PC-9 (cell line): ENCODE results near the gene HSD17B14. TPM values are rescaled to one million over a fixed set of nuclear protein-coding genes. Genes with fewer than 3 reads are reported as not detected.
A peak's percentile ranks its signal among the peaks of the same experiment; 100 is the strongest.

ENCODE experiments used
- BruUV-seq: library from RNA; stranded (reverse); fragments of 400-500 nt; replicated peaks from 2 replicates; lab custom pipeline; 2021; lab: Mats Ljungman, UMichigan
- CTCF ChIA-PET: fragments of 300-600 bp; sonication (Branson Sonifier 250); formaldehyde crosslinking; loops from one replicate; lab custom pipeline; 2022; ENCODE audit warnings: antibody characterized with exemption; lab: Charles Lee
- POLR2A ChIA-PET: fragments of 300-600 bp; sonication (Branson Sonifier 250); formaldehyde crosslinking; loops from one replicate; lab custom pipeline; 2022; ENCODE audit warnings: antibody characterized with exemption; ENCODE audit not compliant: unreplicated experiment; lab: Charles Lee
- DNase-seq, 2 experiments: peaks; one replicate each; pipeline versions ENCODE4 v3.0.0 to v3.0.0-alpha.2; 2015 to 2022; ENCODE audit warnings: mixed read lengths in 1 of 2
- H2AFZ ChIP-seq: fragments of 200-600 bp; sonication (generic); 2 replicates; pipeline ENCODE4 v1.8.1; 2017; ENCODE audit warnings: antibody characterized with exemption
- H3F3A ChIP-seq: fragments of 200-600 bp; sonication (generic); 2 replicates; pipeline ENCODE4 v1.8.1; 2017; ENCODE audit warnings: antibody characterized with exemption, mild to moderate bottlenecking, low read depth; ENCODE audit not compliant: insufficient read depth
- H3K27ac ChIP-seq: fragments of 200-600 bp; sonication (generic); 2 replicates; pipeline ENCODE4 v1.6.1; 2016; ENCODE audit warnings: mixed run types
- H3K27me3 ChIP-seq: fragments of 200-600 bp; sonication (generic); 2 replicates; pipeline ENCODE4 v1.6.1; 2016; ENCODE audit warnings: low read depth, mixed run types; ENCODE audit not compliant: insufficient read depth
- H3K36me3 ChIP-seq: fragments of 200-600 bp; sonication (generic); 2 replicates; pipeline ENCODE4 v1.6.1; 2016; ENCODE audit warnings: low read depth, mixed run types
- H3K4me1 ChIP-seq: fragments of 200-600 bp; sonication (generic); replicated peaks from 2 replicates; pipeline ENCODE4 v1.6.1; 2016; ENCODE audit warnings: mixed run types; ENCODE audit not compliant: insufficient read depth
- H3K4me2 ChIP-seq: fragments of 200-600 bp; sonication (generic); 2 replicates; pipeline ENCODE4 v1.6.1; 2017; ENCODE audit warnings: mixed run types
- H3K4me3 ChIP-seq: fragments of 200-600 bp; sonication (generic); 2 replicates; pipeline ENCODE4 v1.6.1; 2016; ENCODE audit warnings: mixed run types
- H3K79me2 ChIP-seq: fragments of 200-600 bp; sonication (generic); 2 replicates; pipeline ENCODE4 v1.6.1; 2017; ENCODE audit warnings: low read depth, mixed run types
- H3K9me2 ChIP-seq: fragments of 200-600 bp; sonication (generic); 2 replicates; pipeline ENCODE4 v1.8.1; 2017; ENCODE audit warnings: mild to moderate bottlenecking; ENCODE audit not compliant: insufficient read depth
- H3K9me3 ChIP-seq: fragments of 200-600 bp; sonication (generic); 2 replicates; pipeline ENCODE4 v1.8.1; 2016; ENCODE audit warnings: low read depth; ENCODE audit not compliant: insufficient read depth
- H4K20me1 ChIP-seq: fragments of 200-600 bp; sonication (generic); 2 replicates; pipeline ENCODE4 v1.8.1; 2017; ENCODE audit not compliant: insufficient read depth
- CTCF ChIP-seq: fragments of 200-600 bp; sonication (generic); conservative IDR thresholded peaks from 2 replicates; pipeline ENCODE4 v1.6.1; 2017; ENCODE audit warnings: mixed run types, antibody characterized with exemption, mild to moderate bottlenecking, moderate library complexity
- EZH2 ChIP-seq: fragments of 200-600 bp; sonication (generic); IDR thresholded peaks from 2 replicates; pipeline ENCODE4 v1.8.0; 2017; ENCODE audit warnings: antibody characterized with exemption, low read depth
- intact Hi-C: fragments of 100-400 bp; cut with micrococcal nuclease; formaldehyde crosslinking; loops from one replicate; pipeline ENCODE4 v1.10.0; 2022; ENCODE audit not compliant: unreplicated experiment
- total RNA-seq: library from RNA; stranded (reverse); gene quantifications from 2 replicates; pipeline ENCODE4 v1.2.3, GENCODE V29; 2021

Gene HSD17B14
- total RNA-seq, 1 experiment from 2014 or later = 20.7 TPM

GRCh38 chr19:48874303-48875135 lies 38.2 kb upstream of the HSD17B14 start:
- DNase-seq = peak in 1 of 2 experiments; percentile 51
- no peaks in the 10 kb centered on the region for H3K9me2 ChIP-seq
- intact Hi-C loops = loop anchor here (1.0 to 5.0 kb wide), 5 partner anchors 22 to 768 kb away; partner anchors contain the start of genes HSD17B14, NUCB1, RRAS and SCAF1
- H3K4me1 ChIP-seq = peaks cover 22% of the 10 kb centered on the region
- H2AFZ ChIP-seq = no peak overlapping the region
- no peaks in the 10 kb centered on the region for H3K9me3 ChIP-seq
- peaks cover 32% of the 10 kb centered on the region for H3K36me3 ChIP-seq
- ChIA-PET CTCF (interaction anchor here (0.5 kb wide), 2 partner anchors 64 to 290 kb away, joined by 3 read pairs; no protein-coding TSS in a partner anchor), POLR2A (no interaction called here)
- no TSS peak for BruUV-seq
- peaks cover 60% of the 10 kb centered on the region for H3F3A ChIP-seq
- peak overlapping the region; percentile 100 for H3K4me2 ChIP-seq
- peaks cover 40% of the 10 kb centered on the region for H4K20me1 ChIP-seq
- TF ChIP-seq EZH2 = no peak
- TF ChIP-seq CTCF = no peak
- H3K4me3 ChIP-seq = peak overlapping the region; percentile 93
- peak overlapping the region; percentile 97 for H3K27ac ChIP-seq
- H3K79me2 ChIP-seq = peaks cover 44% of the 10 kb centered on the region
- H3K27me3 ChIP-seq = no peaks in the 10 kb centered on the region

DNA sequence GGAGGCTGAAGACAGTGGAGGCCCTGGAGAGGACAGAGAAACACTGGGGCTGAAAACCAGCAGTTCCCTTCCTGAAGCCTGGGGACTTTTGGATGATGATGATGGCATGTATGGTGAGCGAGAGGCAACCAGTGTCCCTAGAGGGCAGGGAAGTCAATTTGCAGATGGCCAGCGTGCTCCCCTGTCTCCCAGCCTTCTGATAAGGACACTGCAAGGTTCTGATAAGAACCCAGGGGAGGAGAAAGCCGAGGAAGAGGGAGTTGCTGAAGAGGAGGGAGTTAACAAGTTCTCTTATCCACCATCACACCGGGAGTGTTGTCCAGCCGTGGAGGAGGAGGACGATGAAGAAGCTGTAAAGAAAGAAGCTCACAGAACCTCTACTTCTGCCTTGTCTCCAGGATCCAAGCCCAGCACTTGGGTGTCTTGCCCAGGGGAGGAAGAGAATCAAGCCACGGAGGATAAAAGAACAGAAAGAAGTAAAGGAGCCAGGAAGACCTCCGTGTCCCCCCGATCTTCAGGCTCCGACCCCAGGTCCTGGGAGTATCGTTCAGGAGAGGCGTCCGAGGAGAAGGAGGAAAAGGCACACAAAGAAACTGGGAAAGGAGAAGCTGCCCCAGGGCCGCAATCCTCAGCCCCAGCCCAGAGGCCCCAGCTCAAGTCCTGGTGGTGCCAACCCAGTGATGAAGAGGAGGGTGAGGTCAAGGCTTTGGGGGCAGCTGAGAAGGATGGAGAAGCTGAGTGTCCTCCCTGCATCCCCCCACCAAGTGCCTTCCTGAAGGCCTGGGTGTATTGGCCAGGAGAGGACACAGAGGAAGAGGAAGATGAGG lies 37.4 kb upstream of the HSD17B14 start:
- no TSS peak for BruUV-seq
- CTCF ChIA-PET = no interaction called here
- intact Hi-C loops = loop anchor here (2.0 to 5.0 kb wide), 4 partner anchors 27 to 769 kb away; partner anchors contain the start of genes BCAT2, HSD17B14, NUCB1 and RRAS

More for the DNA sequence above, 37.4 kb upstream of the HSD17B14 start:
- H2AFZ ChIP-seq = no peak overlapping the region
- no peak for DNase-seq
- H3K4me3 ChIP-seq = peak overlapping the region; percentile 93
- peak overlapping the region; percentile 97 for H3K27ac ChIP-seq
- H3K79me2 ChIP-seq = peaks cover 44% of the 10 kb centered on the region
- H3K4me2 ChIP-seq = peak overlapping the region; percentile 100
- H3K36me3 ChIP-seq = peaks cover 31% of the 10 kb centered on the region
- TF ChIP-seq EZH2 (no peak), CTCF (no peak)
- H3K27me3 ChIP-seq = no peaks in the 10 kb centered on the region
- H3K9me3 ChIP-seq = no peaks in the 10 kb centered on the region
- POLR2A ChIA-PET = interaction anchor here (1.1 kb wide), 1 partner anchor 121 kb away, joined by 6 read pairs; no protein-coding TSS in a partner anchor
- H4K20me1 ChIP-seq = peaks cover 40% of the 10 kb centered on the region
- H3K4me1 ChIP-seq = peaks cover 22% of the 10 kb centered on the region
- H3K9me2 ChIP-seq = no peaks in the 10 kb centered on the region
- H3F3A ChIP-seq = peaks cover 51% of the 10 kb centered on the region
